Breast epithelium (tissue), 3 donors: Measurements from ENCODE around the gene MCM3AP.

ENCODE experiments used
- POLR2A ChIP-seq: fragments of 450-650 bp; IDR thresholded peaks from one replicate; pipeline ENCODE4 v1.6.1; 2016; ENCODE audit warnings: antibody characterized with exemption, mild to moderate bottlenecking, moderate library complexity
- POLR2AphosphoS5 ChIP-seq, 3 donors: sonication (generic); formaldehyde crosslinking; IDR thresholded peaks; one replicate each; pipeline ENCODE4 v1.6.1; 2017; ENCODE audit warnings: antibody characterized with exemption in 3 of 3
- TF ChIP-seq, protein P1 (sequence below), 3 donors: fragments of 450-650 bp; IDR thresholded peaks; one replicate each; pipeline ENCODE4 v1.5.1; 2016 to 2017; ENCODE audit warnings: antibody characterized with exemption in 3 of 3, mild to moderate bottlenecking in 3 of 3, moderate library complexity in 3 of 3

DNA sequence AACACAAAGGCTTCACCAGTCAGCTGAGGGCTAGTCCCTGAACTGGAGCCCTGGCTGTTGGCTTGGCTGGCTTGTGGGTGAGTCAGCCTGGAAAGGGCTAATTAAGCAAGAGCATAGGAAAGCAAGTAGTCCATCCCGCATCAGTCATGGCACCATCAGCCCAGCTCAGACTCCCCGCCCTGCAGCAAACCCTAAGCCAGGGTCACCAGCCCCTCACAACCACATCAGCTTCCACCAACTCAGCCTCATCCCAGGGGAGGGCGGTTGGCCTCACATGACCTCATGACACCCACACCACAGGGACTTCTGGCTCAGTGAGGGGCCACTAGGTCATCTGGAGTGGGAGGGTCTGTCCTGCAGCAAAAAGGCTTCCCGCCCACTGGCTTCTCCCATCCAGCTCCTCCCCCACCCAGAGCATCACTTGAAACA, 94.1 kb downstream of the MCM3AP start:
- TF ChIP-seq, protein P1, sequence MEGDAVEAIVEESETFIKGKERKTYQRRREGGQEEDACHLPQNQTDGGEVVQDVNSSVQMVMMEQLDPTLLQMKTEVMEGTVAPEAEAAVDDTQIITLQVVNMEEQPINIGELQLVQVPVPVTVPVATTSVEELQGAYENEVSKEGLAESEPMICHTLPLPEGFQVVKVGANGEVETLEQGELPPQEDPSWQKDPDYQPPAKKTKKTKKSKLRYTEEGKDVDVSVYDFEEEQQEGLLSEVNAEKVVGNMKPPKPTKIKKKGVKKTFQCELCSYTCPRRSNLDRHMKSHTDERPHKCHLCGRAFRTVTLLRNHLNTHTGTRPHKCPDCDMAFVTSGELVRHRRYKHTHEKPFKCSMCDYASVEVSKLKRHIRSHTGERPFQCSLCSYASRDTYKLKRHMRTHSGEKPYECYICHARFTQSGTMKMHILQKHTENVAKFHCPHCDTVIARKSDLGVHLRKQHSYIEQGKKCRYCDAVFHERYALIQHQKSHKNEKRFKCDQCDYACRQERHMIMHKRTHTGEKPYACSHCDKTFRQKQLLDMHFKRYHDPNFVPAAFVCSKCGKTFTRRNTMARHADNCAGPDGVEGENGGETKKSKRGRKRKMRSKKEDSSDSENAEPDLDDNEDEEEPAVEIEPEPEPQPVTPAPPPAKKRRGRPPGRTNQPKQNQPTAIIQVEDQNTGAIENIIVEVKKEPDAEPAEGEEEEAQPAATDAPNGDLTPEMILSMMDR (IDR thresholded peaks at IDR 0.05) = no peak
- TF ChIP-seq POLR2A (no peak), POLR2AphosphoS5 (IDR thresholded peaks at IDR 0.05) (no peak)
